B cell (primary cell): Measurements from ENCODE around the gene PRRG4. TPM values are rescaled to one million over a fixed set of nuclear protein-coding genes. Genes with fewer than 3 reads are reported as not detected.

Experiments used
- ATAC-seq: fragments of 200-7000 bp; cut with Tn5 transposase; one replicate; pipeline ENCODE4 v1.10.0; 2021; ENCODE audit warnings: low read depth, mild to moderate bottlenecking, moderate number of reproducible peaks, moderate library complexity
- CTCF ChIA-PET: fragments of 350-600 bp; sonication (Branson Sonifier 250); formaldehyde crosslinking; loops from one replicate; lab custom pipeline; 2021; ENCODE audit warnings: antibody characterized with exemption, inconsistent platforms; lab: Charles Lee
- POLR2A ChIA-PET: fragments of 350-600 bp; sonication (Branson Sonifier 250); formaldehyde crosslinking; loops from one replicate; lab custom pipeline; 2021; ENCODE audit warnings: antibody characterized with exemption; lab: Charles Lee
- DNase-seq: peaks from one replicate; pipeline ENCODE4 v3.0.0; 2013
- H2AFZ ChIP-seq: 2 replicates; pipeline ENCODE4 v1.6.1; 2012; ENCODE audit warnings: mild to moderate bottlenecking, low read depth, low read length; ENCODE audit not compliant: insufficient read depth, poor library complexity, severe bottlenecking
- H3K27ac ChIP-seq, 2 donors: 1 replicate in 1 of 2; 2 replicates in 1 of 2; pipeline ENCODE4 v1.5.1; 2012 to 2013; ENCODE audit warnings: low read length in 2 of 2, mild to moderate bottlenecking in 2 of 2, moderate library complexity in 1 of 2
- H3K27me3 ChIP-seq, 4 experiments: fragments of 200-600 bp in 1 of 4; sonication (generic) in 1 of 4; replicated peaks in 1 of 4; 1 replicate in 2 of 4; 2 replicates in 2 of 4; pipeline versions ENCODE4 v1.6.1 to v1.7.0; 2013 to 2016; ENCODE audit warnings: low read length in 3 of 4, mild to moderate bottlenecking in 2 of 4, mixed read lengths in 1 of 4, moderate library complexity in 1 of 4; ENCODE audit not compliant: insufficient read depth in 4 of 4, control insufficient read depth in 3 of 4; ENCODE audit errors: control extremely low read depth in 1 of 4
- H3K36me3 ChIP-seq, 2 experiments: replicated peaks in 1 of 2; 1 replicate in 1 of 2; 2 replicates in 1 of 2; pipeline versions ENCODE4 v1.6.1 to v1.7.1; 2013; ENCODE audit warnings: low read length in 1 of 2; ENCODE audit not compliant: insufficient read depth in 2 of 2, control insufficient read depth in 1 of 2; ENCODE audit errors: control extremely low read depth in 1 of 2, extremely low read depth in 1 of 2
- H3K4me1 ChIP-seq, 2 donors: fragments of 200-600 bp in 1 of 2; sonication (generic) in 1 of 2; 1 replicate in 1 of 2; 2 replicates in 1 of 2; pipeline versions ENCODE4 v1.5.1 to v1.6.1; 2013 to 2017; ENCODE audit warnings: low read length in 2 of 2; ENCODE audit not compliant: control insufficient read depth in 2 of 2, insufficient read depth in 2 of 2
- H3K4me2 ChIP-seq: replicated peaks from 2 replicates; pipeline ENCODE3; 2012; ENCODE audit warnings: mild to moderate bottlenecking, low read depth, low read length; ENCODE audit not compliant: poor library complexity, severe bottlenecking
- H3K4me3 ChIP-seq, 5 experiments: fragments of 200-600 bp in 1 of 5; sonication (generic) in 1 of 5; 1 replicate in 3 of 5; 2 replicates in 2 of 5; pipeline versions ENCODE4 v1.5.1 to v1.7.0; 2011 to 2016; ENCODE audit warnings: low read length in 4 of 5, mild to moderate bottlenecking in 4 of 5, low read depth in 2 of 5, control low read depth in 1 of 5, moderate library complexity in 1 of 5; ENCODE audit not compliant: insufficient read depth in 1 of 5; ENCODE audit errors: control extremely low read depth in 1 of 5, extremely low read depth in 1 of 5
- H3K79me2 ChIP-seq: fragments of 200-600 bp; sonication (generic); one replicate; pipeline ENCODE4 v1.6.0; 2016; ENCODE audit warnings: low read length; ENCODE audit not compliant: control insufficient read depth, insufficient read depth
- H3K9ac ChIP-seq: fragments of 200-600 bp; sonication (generic); 2 replicates; pipeline ENCODE4 v1.6.1; 2017; ENCODE audit warnings: mild to moderate bottlenecking, low read length, moderate library complexity
- H3K9me3 ChIP-seq, 3 donors: one replicate each; pipeline versions ENCODE4 v1.6.1 to v1.7.1; 2013; ENCODE audit warnings: low read length in 2 of 3; ENCODE audit not compliant: control insufficient read depth in 2 of 3, insufficient read depth in 1 of 3; ENCODE audit errors: control extremely low read depth in 1 of 3
- H4K20me1 ChIP-seq: 2 replicates; pipeline ENCODE4 v1.6.0; 2012; ENCODE audit warnings: mild to moderate bottlenecking, low read length; ENCODE audit not compliant: insufficient read depth, control insufficient read depth, poor library complexity, severe bottlenecking
- H3K27ac Mint-ChIP-seq: one replicate; pipeline ENCODE4 v1.8.0; 2021; ENCODE audit warnings: mixed read lengths
- H3K27me3 Mint-ChIP-seq: one replicate; pipeline ENCODE4 v1.8.0; 2021; ENCODE audit warnings: mixed read lengths
- H3K4me1 Mint-ChIP-seq: one replicate; pipeline ENCODE4 v1.8.0; 2021; ENCODE audit warnings: mixed read lengths
- H3K4me3 Mint-ChIP-seq: one replicate; pipeline ENCODE4 v1.8.0; 2021; ENCODE audit warnings: mixed read lengths
- H3K9me3 Mint-ChIP-seq: one replicate; pipeline ENCODE4 v1.8.0; 2022; ENCODE audit warnings: mixed read lengths; ENCODE audit not compliant: insufficient read depth
- EZH2 ChIP-seq: IDR thresholded peaks from 2 replicates; pipeline ENCODE4 v1.6.1; 2012; ENCODE audit warnings: borderline replicate concordance, low read depth, mild to moderate bottlenecking, moderate library complexity, low read length; ENCODE audit not compliant: insufficient read depth, poor library complexity, severe bottlenecking
- WGBS: methylation state at CpG from one replicate; pipeline ENCODE4 v1.1.5; 2013; ENCODE audit warnings: missing lambda C conversion rate; ENCODE audit not compliant: insufficient coverage; 5-methylcytosine and 5-hydroxymethylcytosine counted together
- intact Hi-C: fragments of 100-400 bp; cut with micrococcal nuclease; formaldehyde crosslinking; loops from one replicate; pipeline ENCODE4 v1.10.0; 2022
- polyA plus RNA-seq: library from polyadenylated mRNA; depleted of rRNA; stranded (reverse); fragments of >200 nt; gene quantifications from 2 replicates; pipeline ENCODE4 v1.2.3, GENCODE V29; 2012
- total RNA-seq, 2 donors: library from RNA; stranded (reverse); fragments of 120-200 nt in 1 of 2; gene quantifications; 1 replicate in 1 of 2; 2 replicates in 1 of 2; pipeline versions ENCODE4 v1.2.3 to v1.2.4, GENCODE V29; 2013 to 2022
- TF ChIP-seq, protein P1 (sequence below): fragments of 200-600 bp; IDR thresholded peaks from one replicate; pipeline ENCODE4 v1.8.0; 2022; ENCODE audit warnings: antibody characterized with exemption, mild to moderate bottlenecking

The PRRG4 gene
- total and polyA plus RNA-seq, 2 donors (not counting 1 experiment from before 2014, with no cell fraction given), result 0.07 TPM; not detected in 1

DNA sequence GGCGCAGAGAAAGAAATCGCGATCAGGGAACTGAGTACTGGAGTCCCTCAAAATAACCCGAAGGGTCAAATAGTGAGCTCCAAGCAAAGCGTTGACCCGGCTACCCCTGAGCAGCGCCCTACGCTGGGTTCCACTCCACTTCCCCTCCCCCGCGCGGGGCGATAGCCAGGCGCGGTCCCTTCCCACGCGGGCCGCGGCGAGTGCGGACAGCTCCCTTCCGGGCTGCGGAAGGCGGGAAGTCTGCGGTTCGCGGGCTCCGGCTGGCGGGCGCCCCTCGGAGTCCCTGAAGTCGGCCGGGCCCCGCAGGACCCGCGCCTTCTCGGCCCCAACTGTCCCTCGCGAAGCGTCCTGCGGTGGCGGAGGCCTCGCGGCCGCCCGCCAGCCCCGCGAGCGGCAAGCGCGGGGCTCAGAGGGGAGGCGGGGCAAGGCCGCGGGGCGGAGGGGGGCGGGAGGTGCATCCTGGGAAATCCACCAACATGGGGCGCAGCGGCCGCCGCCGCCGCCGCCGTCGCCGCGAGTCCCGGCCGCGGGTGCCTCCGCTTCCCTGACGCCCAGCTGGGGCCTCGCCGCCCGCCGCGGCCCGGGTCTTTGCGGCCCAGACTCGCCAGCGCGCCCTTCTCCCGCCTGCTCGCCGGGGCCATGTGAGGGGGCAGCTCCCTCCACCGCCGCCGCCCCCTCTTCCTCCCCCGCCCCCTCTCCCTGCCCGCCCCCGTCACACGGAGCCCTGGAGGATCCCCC, 62.8 kb downstream of the PRRG4 start, which contains the start of gene QSER1:
Gene QSER1 (plus strand): TSS at position 457 of the 738 bp plus-strand sequence. CDS start 315 bp downstream, outside the sequence.
- POLR2A ChIA-PET, result interaction anchor here (1.1 to 1.9 kb wide), 3 partner anchors 147 to 269 kb away, joined by 3 to 12 read pairs (median 9); partner anchors contain the start of gene TCP11L1

More for the DNA sequence above, 62.8 kb downstream of the PRRG4 start, which contains the start of gene QSER1:
- Mint-ChIP-seq H3K9me3 (no peaks in the 10 kb centered on the region), H3K4me1 (peaks cover 30% of the 10 kb centered on the region), H3K4me3 (peak within 1 kb of the TSS; percentile 89), H3K27ac (peak within 1 kb of the TSS; percentile 94), H3K27me3 (no peaks in the 10 kb centered on the region)
- peak; percentile 88 for DNase-seq
- Histone ChIP-seq H3K4me3 (peak within 1 kb of the TSS; percentile 68 to 88 (median 84)), H3K4me2 (peak within 1 kb of the TSS; percentile 85), H3K27me3 (no peaks in the 10 kb centered on the region), H3K27ac (peak within 1 kb of the TSS; percentile 61 to 86), H3K9me3 (peaks cover 0 to 10% (median 0%) of the 10 kb centered on the region in 3 donors), H3K36me3 (no peaks in the 10 kb centered on the region), H3K9ac (peak within 1 kb of the TSS; percentile 90), H3K79me2 (peaks cover 41% of the 10 kb centered on the region), H3K4me1 (peaks cover 12 to 16% of the 10 kb centered on the region in 2 donors), H2AFZ (peak within 1 kb of the TSS; percentile 95), H4K20me1 (no peaks in the 10 kb centered on the region)
- intact Hi-C loops, result loop anchor here (1.0 to 10.0 kb wide), 6 partner anchors 147 to 1385 kb away; partner anchors contain the start of genes CAPRIN1, EIF3M, ELP4 and FBXO3
- ATAC-seq, result peak; percentile 77
- no peak for TF ChIP-seq EZH2
- TF ChIP-seq, protein P1, sequence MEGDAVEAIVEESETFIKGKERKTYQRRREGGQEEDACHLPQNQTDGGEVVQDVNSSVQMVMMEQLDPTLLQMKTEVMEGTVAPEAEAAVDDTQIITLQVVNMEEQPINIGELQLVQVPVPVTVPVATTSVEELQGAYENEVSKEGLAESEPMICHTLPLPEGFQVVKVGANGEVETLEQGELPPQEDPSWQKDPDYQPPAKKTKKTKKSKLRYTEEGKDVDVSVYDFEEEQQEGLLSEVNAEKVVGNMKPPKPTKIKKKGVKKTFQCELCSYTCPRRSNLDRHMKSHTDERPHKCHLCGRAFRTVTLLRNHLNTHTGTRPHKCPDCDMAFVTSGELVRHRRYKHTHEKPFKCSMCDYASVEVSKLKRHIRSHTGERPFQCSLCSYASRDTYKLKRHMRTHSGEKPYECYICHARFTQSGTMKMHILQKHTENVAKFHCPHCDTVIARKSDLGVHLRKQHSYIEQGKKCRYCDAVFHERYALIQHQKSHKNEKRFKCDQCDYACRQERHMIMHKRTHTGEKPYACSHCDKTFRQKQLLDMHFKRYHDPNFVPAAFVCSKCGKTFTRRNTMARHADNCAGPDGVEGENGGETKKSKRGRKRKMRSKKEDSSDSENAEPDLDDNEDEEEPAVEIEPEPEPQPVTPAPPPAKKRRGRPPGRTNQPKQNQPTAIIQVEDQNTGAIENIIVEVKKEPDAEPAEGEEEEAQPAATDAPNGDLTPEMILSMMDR, result no peak
- under 1% methylated on average over 84 of the region's 91 CpGs for whole genome bisulfite sequencing
- CTCF ChIA-PET, result interaction anchor here (0.6 to 2.9 kb wide), 5 partner anchors 11 to 455 kb away, joined by 3 to 11 read pairs (median 5); no protein-coding TSS in a partner anchor
